Gastrocnemius medialis (tissue), 4 donors: ENCODE measurements around the gene SMIM44.

Experiments used
- POLR2A ChIP-seq, 2 donors: fragments of 450-650 bp; IDR thresholded peaks; one replicate each; pipeline ENCODE4 v1.6.1; 2017; ENCODE audit warnings: antibody characterized with exemption in 2 of 2, mild to moderate bottlenecking in 2 of 2, moderate library complexity in 2 of 2
- TF ChIP-seq, protein P1 (sequence below), 5 experiments: fragments of 450-650 bp in 3 of 5; fragments of 200-600 bp in 2 of 5; sonication (generic) in 2 of 5; IDR thresholded peaks in 4 of 5; conservative IDR thresholded peaks in 1 of 5; 1 replicate in 4 of 5; 2 replicates in 1 of 5; pipeline ENCODE4 v1.5.1; 2016 to 2019; ENCODE audit warnings: antibody characterized with exemption in 5 of 5, mild to moderate bottlenecking in 3 of 5, moderate library complexity in 3 of 5

DNA sequence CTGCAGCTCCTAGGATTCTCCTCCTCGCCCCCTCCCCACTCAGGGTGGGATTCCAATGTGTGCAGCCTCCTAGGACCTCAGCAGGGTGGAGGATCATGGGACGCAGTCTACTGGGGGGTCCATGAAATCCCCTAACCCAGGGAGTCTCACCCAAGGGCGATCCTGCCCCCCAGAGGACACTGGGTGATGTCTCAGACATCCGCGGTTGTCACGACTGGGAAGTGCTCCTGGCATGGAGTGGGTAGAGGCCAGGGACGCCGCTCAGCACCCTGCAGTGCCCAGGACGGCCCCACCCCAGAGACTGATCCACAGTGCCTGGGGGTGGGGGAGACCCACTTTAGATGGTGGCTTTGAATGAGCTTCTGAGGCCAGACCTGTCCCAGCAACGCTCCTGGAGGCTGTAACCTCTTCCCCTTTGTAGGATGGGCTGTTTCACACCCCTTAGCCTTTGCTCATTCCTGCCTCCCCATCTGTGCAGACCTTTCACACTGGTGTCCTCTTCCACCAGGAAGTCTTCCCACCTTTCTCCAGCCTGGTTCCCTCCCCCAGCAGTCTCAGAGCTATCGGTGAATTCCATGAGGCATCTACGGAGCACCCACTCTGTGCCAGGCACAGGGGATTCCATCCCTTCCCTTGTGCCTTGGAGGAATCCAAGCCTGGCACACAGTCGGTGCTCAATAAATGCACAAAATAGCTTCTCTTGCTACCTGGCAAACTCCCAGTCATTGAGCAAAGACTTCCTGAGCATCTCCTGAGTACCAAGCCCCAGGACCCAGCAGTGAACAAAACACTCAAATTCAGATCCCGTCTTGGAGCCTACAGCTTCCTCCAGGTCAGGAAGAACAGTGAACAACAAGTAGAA lies 13.4 kb downstream of the SMIM44 start:
- TF ChIP-seq, protein P1, sequence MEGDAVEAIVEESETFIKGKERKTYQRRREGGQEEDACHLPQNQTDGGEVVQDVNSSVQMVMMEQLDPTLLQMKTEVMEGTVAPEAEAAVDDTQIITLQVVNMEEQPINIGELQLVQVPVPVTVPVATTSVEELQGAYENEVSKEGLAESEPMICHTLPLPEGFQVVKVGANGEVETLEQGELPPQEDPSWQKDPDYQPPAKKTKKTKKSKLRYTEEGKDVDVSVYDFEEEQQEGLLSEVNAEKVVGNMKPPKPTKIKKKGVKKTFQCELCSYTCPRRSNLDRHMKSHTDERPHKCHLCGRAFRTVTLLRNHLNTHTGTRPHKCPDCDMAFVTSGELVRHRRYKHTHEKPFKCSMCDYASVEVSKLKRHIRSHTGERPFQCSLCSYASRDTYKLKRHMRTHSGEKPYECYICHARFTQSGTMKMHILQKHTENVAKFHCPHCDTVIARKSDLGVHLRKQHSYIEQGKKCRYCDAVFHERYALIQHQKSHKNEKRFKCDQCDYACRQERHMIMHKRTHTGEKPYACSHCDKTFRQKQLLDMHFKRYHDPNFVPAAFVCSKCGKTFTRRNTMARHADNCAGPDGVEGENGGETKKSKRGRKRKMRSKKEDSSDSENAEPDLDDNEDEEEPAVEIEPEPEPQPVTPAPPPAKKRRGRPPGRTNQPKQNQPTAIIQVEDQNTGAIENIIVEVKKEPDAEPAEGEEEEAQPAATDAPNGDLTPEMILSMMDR (IDR thresholded peaks at IDR 0.05 in 4 of 5, conservative IDR thresholded peaks at IDR 0.05 in 1 of 5) = no peak
- TF ChIP-seq POLR2A (IDR thresholded peaks at IDR 0.05) = no peak
